HEK293 (cell line): ENCODE measurements around the gene RING1.

Experiments used
- CTCF ChIA-PET: fragments of 350-600 bp; formaldehyde crosslinking; extraction: SDS; loops from one replicate; lab custom pipeline; 2021; ENCODE audit warnings: antibody characterized with exemption; lab: Yijun Ruan, JAX
- POLR2A ChIA-PET: fragments of 300-600 bp; formaldehyde crosslinking; extraction: SDS; loops from one replicate; lab custom pipeline; 2020; ENCODE audit warnings: antibody characterized with exemption, inconsistent platforms; lab: Yijun Ruan, JAX
- H3K27ac ChIP-seq: fragments of 200-500 bp; sonication (Bioruptor generic); 2 replicates; pipeline ENCODE4 v1.5.1; 2014; ENCODE audit warnings: low read depth, low read length, control low read depth, inconsistent platforms; ENCODE audit errors: extremely low read depth
- H3K36me3 ChIP-seq, 2 experiments: fragments of 200-500 bp in 1 of 2; sonication (Bioruptor generic) in 1 of 2; 1 replicate in 1 of 2; 2 replicates in 1 of 2; pipeline ENCODE4 v1.5.1; 2014 to 2017; ENCODE audit warnings: inconsistent platforms in 2 of 2, low read length in 2 of 2; ENCODE audit not compliant: control insufficient read depth in 2 of 2, insufficient read depth in 1 of 2
- H3K4me1 ChIP-seq: fragments of 200-500 bp; sonication (Bioruptor generic); 2 replicates; pipeline ENCODE4 v1.5.1; 2014; ENCODE audit warnings: mild to moderate bottlenecking, low read length, inconsistent platforms; ENCODE audit not compliant: control insufficient read depth, insufficient read depth
- H3K4me3 ChIP-seq: 2 replicates; pipeline ENCODE4 v1.5.1; 2011; ENCODE audit warnings: low read depth, mild to moderate bottlenecking, control low read depth, low read length, moderate library complexity
- H3K9me3 ChIP-seq: fragments of 200-500 bp; sonication (Bioruptor generic); 2 replicates; pipeline ENCODE4 v1.5.1; 2014; ENCODE audit warnings: low read depth, low read length, inconsistent platforms; ENCODE audit not compliant: control insufficient read depth, insufficient read depth
- KLF16 ChIP-seq: fragments of 450-650 bp; formaldehyde crosslinking; IDR thresholded peaks from 2 replicates; pipeline ENCODE4 v1.5.1; 2017; ENCODE audit warnings: missing biosample characterization, missing genetic modification characterization
- MYNN ChIP-seq: fragments of 450-650 bp; formaldehyde crosslinking; IDR thresholded peaks from 2 replicates; pipeline ENCODE4 v1.5.1; 2016; ENCODE audit warnings: missing biosample characterization, missing genetic modification characterization, borderline replicate concordance
- OVOL3 ChIP-seq: fragments of 450-650 bp; formaldehyde crosslinking; IDR thresholded peaks from 2 replicates; pipeline ENCODE4 v1.5.1; 2016; ENCODE audit warnings: missing biosample characterization, missing genetic modification characterization
- RBAK ChIP-seq: fragments of 450-650 bp; formaldehyde crosslinking; IDR thresholded peaks from 2 replicates; pipeline ENCODE4 v1.5.1; 2016; ENCODE audit warnings: missing biosample characterization, missing genetic modification characterization
- SALL2 ChIP-seq: fragments of 450-650 bp; formaldehyde crosslinking; IDR thresholded peaks from 2 replicates; pipeline ENCODE4 v1.5.0; 2017; ENCODE audit warnings: missing biosample characterization, mild to moderate bottlenecking, missing genetic modification characterization, borderline replicate concordance
- TCF7L2 ChIP-seq: IDR thresholded peaks from 2 replicates; pipeline ENCODE4 v1.6.1; 2011; ENCODE audit warnings: low read depth, mild to moderate bottlenecking, inconsistent platforms, low read length, moderate library complexity, borderline replicate concordance
- ZBTB20 ChIP-seq: fragments of 450-650 bp; formaldehyde crosslinking; IDR thresholded peaks from 2 replicates; pipeline ENCODE4 v1.5.1; 2016; ENCODE audit warnings: missing biosample characterization, missing genetic modification characterization
- ZBTB7A ChIP-seq: fragments of 450-650 bp; formaldehyde crosslinking; IDR thresholded peaks from 2 replicates; pipeline ENCODE4 v1.5.1; 2016; ENCODE audit warnings: low read depth, missing biosample characterization, missing genetic modification characterization
- ZNF133 ChIP-seq: fragments of 450-650 bp; formaldehyde crosslinking; IDR thresholded peaks from 2 replicates; pipeline ENCODE4 v1.5.1; 2016; ENCODE audit warnings: missing biosample characterization, missing genetic modification characterization
- ZNF140 ChIP-seq: fragments of 450-650 bp; formaldehyde crosslinking; IDR thresholded peaks from 2 replicates; pipeline ENCODE4 v1.5.1; 2016; ENCODE audit warnings: missing biosample characterization, missing genetic modification characterization
- ZNF155 ChIP-seq: fragments of 450-650 bp; formaldehyde crosslinking; IDR thresholded peaks from 2 replicates; pipeline ENCODE4 v1.5.1; 2016; ENCODE audit warnings: missing biosample characterization, missing genetic modification characterization
- ZNF214 ChIP-seq: fragments of 450-650 bp; formaldehyde crosslinking; IDR thresholded peaks from 2 replicates; pipeline ENCODE4 v1.5.1; 2017; ENCODE audit warnings: missing biosample characterization, mild to moderate bottlenecking, missing genetic modification characterization, borderline replicate concordance
- ZNF404 ChIP-seq: fragments of 450-650 bp; formaldehyde crosslinking; IDR thresholded peaks from 2 replicates; pipeline ENCODE4 v1.5.1; 2017; ENCODE audit warnings: missing biosample characterization, missing genetic modification characterization
- ZNF48 ChIP-seq: fragments of 450-650 bp; formaldehyde crosslinking; IDR thresholded peaks from 2 replicates; pipeline ENCODE4 v1.5.1; 2016; ENCODE audit warnings: missing biosample characterization, missing genetic modification characterization
- ZNF600 ChIP-seq: fragments of 450-650 bp; formaldehyde crosslinking; IDR thresholded peaks from 2 replicates; pipeline ENCODE4 v1.5.1; 2016; ENCODE audit warnings: missing biosample characterization, missing genetic modification characterization
- ZNF837 ChIP-seq: fragments of 450-650 bp; formaldehyde crosslinking; IDR thresholded peaks from 2 replicates; pipeline ENCODE4 v1.5.1; 2016; ENCODE audit warnings: missing biosample characterization, missing genetic modification characterization
- ZNF843 ChIP-seq: fragments of 450-650 bp; formaldehyde crosslinking; IDR thresholded peaks from 2 replicates; pipeline ENCODE4 v1.5.1; 2016; ENCODE audit warnings: missing biosample characterization, missing genetic modification characterization
- TF ChIP-seq, protein P1 (sequence below): fragments of 450-650 bp; formaldehyde crosslinking; IDR thresholded peaks from 2 replicates; pipeline ENCODE4 v1.5.1; 2016; ENCODE audit warnings: missing biosample characterization, missing genetic modification characterization
- TF ChIP-seq, protein P2 (sequence below): fragments of 450-650 bp; formaldehyde crosslinking; IDR thresholded peaks from 2 replicates; pipeline ENCODE4 v1.5.1; 2016; ENCODE audit warnings: missing biosample characterization, missing genetic modification characterization
- TF ChIP-seq, protein P3 (sequence below): fragments of 450-650 bp; formaldehyde crosslinking; IDR thresholded peaks from 2 replicates; pipeline ENCODE4 v1.5.1; 2016; ENCODE audit warnings: missing biosample characterization, missing genetic modification characterization
- TF ChIP-seq, protein P4 (sequence below): fragments of 450-650 bp; formaldehyde crosslinking; IDR thresholded peaks from 2 replicates; pipeline ENCODE4 v1.5.1; 2016; ENCODE audit warnings: missing biosample characterization, missing genetic modification characterization

RING1 gene

DNA sequence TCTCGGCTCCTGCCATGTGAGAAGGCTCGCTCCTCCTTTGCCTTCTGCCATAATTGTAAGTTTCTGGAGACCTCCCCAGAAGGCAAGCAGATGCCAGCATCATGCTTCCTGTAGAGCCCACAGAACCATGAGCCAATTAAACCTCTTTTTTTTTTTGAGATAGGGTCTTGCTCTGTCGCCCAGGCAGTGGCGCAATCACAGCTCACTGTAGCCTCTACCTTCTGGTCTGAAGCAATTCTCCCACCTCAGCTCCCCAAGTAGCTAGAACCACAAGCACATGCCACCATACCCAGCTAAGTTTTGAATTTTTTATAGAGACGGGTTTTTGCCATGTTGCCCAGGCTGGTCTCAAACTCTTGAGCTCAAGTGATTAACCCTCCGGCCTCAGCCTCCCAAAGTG is 28.6 kb downstream of the RING1 start:
- Histone ChIP-seq H3K4me3 (no peak overlapping the region), H3K4me1 (peaks cover 6% of the 10 kb centered on the region), H3K9me3 (no peaks in the 10 kb centered on the region), H3K27ac (no peak overlapping the region), H3K36me3 (no peaks in the 10 kb centered on the region)
- CTCF ChIA-PET = interaction anchor here (2.8 kb wide), 1 partner anchor 11 kb away, joined by 12 read pairs; no protein-coding TSS in a partner anchor
- POLR2A ChIA-PET = no interaction called here
- TF ChIP-seq ZNF155 (tag by site-specific recombination) (no peak), KLF16 (tag by site-specific recombination) (no peak), MYNN (tag by site-specific recombination) (no peak), TCF7L2 (no peak), OVOL3 (tag by site-specific recombination) (no peak), ZNF140 (no peak), ZBTB7A (no peak), ZNF837 (tag by site-specific recombination) (no peak), ZNF48 (tag by site-specific recombination) (no peak), SALL2 (tag by site-specific recombination) (no peak), RBAK (no peak), ZNF600 (no peak), ZNF214 (tag by site-specific recombination) (no peak), ZBTB20 (tag by site-specific recombination) (no peak), ZNF133 (tag by site-specific recombination) (no peak), ZNF843 (tag by site-specific recombination) (no peak)
- TF ChIP-seq, protein P1, sequence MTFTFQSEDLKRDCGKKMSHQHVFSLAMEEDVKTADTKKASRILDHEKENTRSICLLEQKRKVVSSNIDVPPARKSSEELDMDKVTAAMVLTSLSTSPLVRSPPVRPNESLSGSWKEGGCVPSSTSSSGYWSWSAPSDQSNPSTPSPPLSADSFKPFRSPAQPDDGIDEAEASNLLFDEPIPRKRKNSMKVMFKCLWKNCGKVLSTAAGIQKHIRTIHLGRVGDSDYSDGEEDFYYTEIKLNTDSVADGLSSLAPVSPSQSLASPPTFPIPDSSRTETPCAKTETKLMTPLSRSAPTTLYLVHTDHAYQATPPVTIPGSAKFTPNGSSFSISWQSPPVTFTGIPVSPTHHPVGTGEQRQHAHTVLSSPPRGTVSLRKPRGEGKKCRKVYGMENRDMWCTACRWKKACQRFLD = no peak
- TF ChIP-seq, protein P2, sequence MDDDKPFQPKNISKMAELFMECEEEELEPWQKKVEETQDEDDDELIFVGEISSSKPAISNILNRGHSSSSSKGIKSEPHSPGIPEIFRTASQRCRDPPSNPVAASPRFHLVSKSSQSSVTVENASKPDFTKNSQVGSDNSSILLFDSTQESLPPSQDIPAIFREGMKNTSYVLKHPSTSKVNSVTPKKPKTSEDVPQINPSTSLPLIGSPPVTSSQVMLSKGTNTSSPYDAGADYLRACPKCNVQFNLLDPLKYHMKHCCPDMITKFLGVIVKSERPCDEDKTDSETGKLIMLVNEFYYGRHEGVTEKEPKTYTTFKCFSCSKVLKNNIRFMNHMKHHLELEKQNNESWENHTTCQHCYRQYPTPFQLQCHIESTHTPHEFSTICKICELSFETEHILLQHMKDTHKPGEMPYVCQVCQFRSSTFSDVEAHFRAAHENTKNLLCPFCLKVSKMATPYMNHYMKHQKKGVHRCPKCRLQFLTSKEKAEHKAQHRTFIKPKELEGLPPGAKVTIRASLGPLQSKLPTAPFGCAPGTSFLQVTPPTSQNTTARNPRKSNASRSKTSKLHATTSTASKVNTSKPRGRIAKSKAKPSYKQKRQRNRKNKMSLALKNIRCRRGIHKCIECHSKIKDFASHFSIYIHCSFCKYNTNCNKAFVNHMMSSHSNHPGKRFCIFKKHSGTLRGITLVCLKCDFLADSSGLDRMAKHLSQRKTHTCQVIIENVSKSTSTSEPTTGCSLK (tag by site-specific recombination) = no peak
- TF ChIP-seq, protein P3, sequence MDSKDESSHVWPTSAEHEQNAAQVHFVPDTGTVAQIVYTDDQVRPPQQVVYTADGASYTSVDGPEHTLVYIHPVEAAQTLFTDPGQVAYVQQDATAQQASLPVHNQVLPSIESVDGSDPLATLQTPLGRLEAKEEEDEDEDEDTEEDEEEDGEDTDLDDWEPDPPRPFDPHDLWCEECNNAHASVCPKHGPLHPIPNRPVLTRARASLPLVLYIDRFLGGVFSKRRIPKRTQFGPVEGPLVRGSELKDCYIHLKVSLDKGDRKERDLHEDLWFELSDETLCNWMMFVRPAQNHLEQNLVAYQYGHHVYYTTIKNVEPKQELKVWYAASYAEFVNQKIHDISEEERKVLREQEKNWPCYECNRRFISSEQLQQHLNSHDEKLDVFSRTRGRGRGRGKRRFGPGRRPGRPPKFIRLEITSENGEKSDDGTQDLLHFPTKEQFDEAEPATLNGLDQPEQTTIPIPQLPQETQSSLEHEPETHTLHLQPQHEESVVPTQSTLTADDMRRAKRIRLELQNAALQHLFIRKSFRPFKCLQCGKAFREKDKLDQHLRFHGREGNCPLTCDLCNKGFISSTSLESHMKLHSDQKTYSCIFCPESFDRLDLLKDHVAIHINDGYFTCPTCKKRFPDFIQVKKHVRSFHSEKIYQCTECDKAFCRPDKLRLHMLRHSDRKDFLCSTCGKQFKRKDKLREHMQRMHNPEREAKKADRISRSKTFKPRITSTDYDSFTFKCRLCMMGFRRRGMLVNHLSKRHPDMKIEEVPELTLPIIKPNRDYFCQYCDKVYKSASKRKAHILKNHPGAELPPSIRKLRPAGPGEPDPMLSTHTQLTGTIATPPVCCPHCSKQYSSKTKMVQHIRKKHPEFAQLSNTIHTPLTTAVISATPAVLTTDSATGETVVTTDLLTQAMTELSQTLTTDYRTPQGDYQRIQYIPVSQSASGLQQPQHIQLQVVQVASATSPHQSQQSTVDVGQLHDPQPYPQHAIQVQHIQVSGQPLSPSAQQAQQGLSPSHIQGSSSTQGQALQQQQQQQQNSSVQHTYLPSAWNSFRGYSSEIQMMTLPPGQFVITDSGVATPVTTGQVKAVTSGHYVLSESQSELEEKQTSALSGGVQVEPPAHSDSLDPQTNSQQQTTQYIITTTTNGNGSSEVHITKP (tag by site-specific recombination) = no peak
- TF ChIP-seq, all 188 proteins: peak for 0

DNA sequence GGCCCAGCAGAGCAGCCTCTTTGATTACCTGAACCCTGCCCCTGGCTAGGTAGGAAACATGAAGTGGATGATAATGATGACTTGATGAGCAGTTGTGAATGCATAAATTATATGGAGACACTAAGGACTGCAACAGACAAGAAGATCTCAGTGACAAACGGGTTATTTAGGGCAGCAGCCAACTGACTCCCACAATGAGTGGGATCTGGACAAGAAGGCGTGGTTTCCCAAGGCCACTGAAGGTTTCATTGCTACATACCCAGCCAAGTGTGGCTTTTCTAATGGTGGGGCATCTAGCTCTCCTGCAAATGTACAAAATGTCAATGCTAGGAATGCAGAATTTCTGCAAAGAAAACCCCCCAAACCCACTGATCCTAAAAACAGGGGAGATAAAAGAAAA is 29.4 kb downstream of the RING1 start:
- no peaks in the 10 kb centered on the region for H3K36me3 ChIP-seq
- no peaks in the 10 kb centered on the region for H3K9me3 ChIP-seq
- no peak for TF ChIP-seq ZNF404
- TF ChIP-seq, protein P4, sequence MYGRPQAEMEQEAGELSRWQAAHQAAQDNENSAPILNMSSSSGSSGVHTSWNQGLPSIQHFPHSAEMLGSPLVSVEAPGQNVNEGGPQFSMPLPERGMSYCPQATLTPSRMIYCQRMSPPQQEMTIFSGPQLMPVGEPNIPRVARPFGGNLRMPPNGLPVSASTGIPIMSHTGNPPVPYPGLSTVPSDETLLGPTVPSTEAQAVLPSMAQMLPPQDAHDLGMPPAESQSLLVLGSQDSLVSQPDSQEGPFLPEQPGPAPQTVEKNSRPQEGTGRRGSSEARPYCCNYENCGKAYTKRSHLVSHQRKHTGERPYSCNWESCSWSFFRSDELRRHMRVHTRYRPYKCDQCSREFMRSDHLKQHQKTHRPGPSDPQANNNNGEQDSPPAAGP (tag by site-specific recombination) = no peak
- no peak for TF ChIP-seq TCF7L2
- TF ChIP-seq, all 188 proteins: peak for 0
- ChIA-PET POLR2A (no interaction called here), CTCF (interaction anchor here (1.2 to 3.3 kb wide), 2 partner anchors 11 to 41 kb away, joined by 4 to 22 read pairs; no protein-coding TSS in a partner anchor)
- no peak overlapping the region for H3K27ac ChIP-seq
- peaks cover 6% of the 10 kb centered on the region for H3K4me1 ChIP-seq
- H3K4me3 ChIP-seq = no peak overlapping the region
